ENCODE data around the gene PLA2G12A.
"Not testable (repeated sequence)": the region's sequence is repeated elsewhere in the genome, so short reads cannot be mapped to it uniquely, and the experiment has no call there.

The PLA2G12A gene

GRCh38 chr4:109678925-109679324 is 50.9 kb downstream of the PLA2G12A start:
- H3K9me3 Mint-ChIP-seq; H3K4me3 Mint-ChIP-seq; H3K4me1 Mint-ChIP-seq (ENCODE audit: low read depth); H3K27ac Mint-ChIP-seq; H3K27me3 Mint-ChIP-seq; intact Hi-C loops (cut with micrococcal nuclease): not testable (repeated sequence)
- peaks cover 48% of the 10 kb centered on the region for H3K36me3 Mint-ChIP-seq (ENCODE audit: low read depth)

GRCh38 chr4:109678472-109678871 is 51.4 kb downstream of the PLA2G12A start:
- H3K9me3 Mint-ChIP-seq; H3K4me1 Mint-ChIP-seq (ENCODE audit: low read depth); H3K27me3 Mint-ChIP-seq; H3K27ac Mint-ChIP-seq; intact Hi-C loops (cut with micrococcal nuclease); H3K4me3 Mint-ChIP-seq: not testable (repeated sequence)
- peaks cover 47% of the 10 kb centered on the region for H3K36me3 Mint-ChIP-seq (ENCODE audit: low read depth)

DNA sequence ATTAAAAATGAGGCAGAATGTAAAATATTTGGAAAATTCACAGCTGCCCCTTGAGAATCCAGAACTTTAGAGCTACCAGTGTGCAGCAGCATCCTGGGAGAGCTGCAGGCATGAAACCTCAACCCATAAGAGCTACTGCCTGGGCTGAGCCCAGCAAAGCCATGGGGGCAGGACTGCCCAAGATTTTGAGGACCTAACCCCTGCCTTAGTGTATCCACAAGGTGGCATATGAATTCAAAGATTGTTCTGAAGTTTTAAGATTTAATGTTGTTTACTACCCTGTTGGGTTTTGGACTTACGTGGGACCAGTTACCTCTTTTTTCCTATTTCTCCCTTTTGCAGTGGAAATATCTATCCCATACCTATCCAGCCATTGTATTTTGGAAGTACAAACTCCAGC is 53.0 kb downstream of the PLA2G12A start:
- Mint-ChIP-seq H3K36me3 (ENCODE audit: low read depth) (peaks cover 32% of the 10 kb centered on the region), H3K27ac (no peak overlapping the region), H3K9me3 (peaks cover 10% of the 10 kb centered on the region), H3K4me1 (ENCODE audit: low read depth) (no peaks in the 10 kb centered on the region), H3K4me3 (no peak overlapping the region), H3K27me3 (no peaks in the 10 kb centered on the region)
- intact Hi-C loops (cut with micrococcal nuclease), result no loop called here

DNA sequence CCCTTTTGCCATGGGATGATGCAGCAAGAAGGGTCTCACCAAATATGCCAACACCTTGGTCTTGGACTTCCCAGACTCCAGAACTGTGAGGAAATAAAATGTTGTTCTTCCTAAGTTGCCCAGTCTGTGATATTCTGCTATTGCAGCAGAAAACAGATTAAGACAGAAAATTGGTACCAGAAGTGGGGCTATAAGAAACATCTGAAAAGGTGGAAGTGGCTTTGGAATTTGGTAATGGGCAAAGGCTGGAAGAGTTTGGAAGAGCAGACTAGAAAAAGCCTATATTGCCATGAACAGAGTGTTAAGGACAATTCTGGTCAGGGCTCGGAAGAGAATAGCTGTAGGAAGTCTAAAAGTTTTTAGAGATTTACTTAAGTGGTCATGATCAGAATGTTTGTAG is 54.0 kb downstream of the PLA2G12A start:
- Mint-ChIP-seq H3K4me1 (ENCODE audit: low read depth) (no peaks in the 10 kb centered on the region), H3K4me3 (no peak overlapping the region), H3K27me3 (no peaks in the 10 kb centered on the region), H3K27ac (no peak overlapping the region), H3K9me3 (peaks cover 19% of the 10 kb centered on the region), H3K36me3 (ENCODE audit: low read depth) (peaks cover 33% of the 10 kb centered on the region)
- intact Hi-C loops (cut with micrococcal nuclease), result no loop called here

DNA sequence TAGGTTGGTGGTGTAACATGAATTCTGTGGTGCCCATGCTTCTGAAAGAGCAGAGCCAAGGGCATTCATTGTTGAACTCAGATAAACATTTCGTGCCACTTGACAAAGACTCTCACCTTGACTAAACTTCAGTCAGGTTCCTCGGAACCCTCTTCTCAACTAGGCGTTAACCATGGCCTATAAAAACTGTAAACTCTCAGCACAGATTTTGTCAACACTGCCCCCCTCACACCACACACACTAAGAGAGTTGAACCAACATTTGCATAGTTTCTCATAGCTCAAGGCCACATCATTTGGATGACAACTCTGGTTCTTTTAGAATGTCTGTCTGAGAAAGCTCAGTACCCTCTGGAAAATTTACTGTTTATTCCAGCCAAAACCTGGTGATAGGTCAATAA is 54.7 kb downstream of the PLA2G12A start:
- Mint-ChIP-seq H3K27ac (no peak overlapping the region), H3K27me3 (no peaks in the 10 kb centered on the region), H3K36me3 (ENCODE audit: low read depth) (peaks cover 39% of the 10 kb centered on the region), H3K4me3 (no peak overlapping the region), H3K9me3 (peaks cover 20% of the 10 kb centered on the region), H3K4me1 (ENCODE audit: low read depth) (no peaks in the 10 kb centered on the region)
- intact Hi-C loops (cut with micrococcal nuclease), result no loop called here

- Mint-ChIP-seq H3K4me1 (ENCODE audit: low read depth) (no peaks in the 10 kb centered on the region), H3K27ac (no peak overlapping the region), H3K27me3 (no peaks in the 10 kb centered on the region), H3K36me3 (ENCODE audit: low read depth) (peaks cover 31% of the 10 kb centered on the region), H3K9me3 (peaks cover 20% of the 10 kb centered on the region), H3K4me3 (no peak overlapping the region)
- intact Hi-C loops (cut with micrococcal nuclease), result no loop called here
These were observed 56.6 kb downstream of the PLA2G12A start for GRCh38 chr4:109673303-109673702.

DNA sequence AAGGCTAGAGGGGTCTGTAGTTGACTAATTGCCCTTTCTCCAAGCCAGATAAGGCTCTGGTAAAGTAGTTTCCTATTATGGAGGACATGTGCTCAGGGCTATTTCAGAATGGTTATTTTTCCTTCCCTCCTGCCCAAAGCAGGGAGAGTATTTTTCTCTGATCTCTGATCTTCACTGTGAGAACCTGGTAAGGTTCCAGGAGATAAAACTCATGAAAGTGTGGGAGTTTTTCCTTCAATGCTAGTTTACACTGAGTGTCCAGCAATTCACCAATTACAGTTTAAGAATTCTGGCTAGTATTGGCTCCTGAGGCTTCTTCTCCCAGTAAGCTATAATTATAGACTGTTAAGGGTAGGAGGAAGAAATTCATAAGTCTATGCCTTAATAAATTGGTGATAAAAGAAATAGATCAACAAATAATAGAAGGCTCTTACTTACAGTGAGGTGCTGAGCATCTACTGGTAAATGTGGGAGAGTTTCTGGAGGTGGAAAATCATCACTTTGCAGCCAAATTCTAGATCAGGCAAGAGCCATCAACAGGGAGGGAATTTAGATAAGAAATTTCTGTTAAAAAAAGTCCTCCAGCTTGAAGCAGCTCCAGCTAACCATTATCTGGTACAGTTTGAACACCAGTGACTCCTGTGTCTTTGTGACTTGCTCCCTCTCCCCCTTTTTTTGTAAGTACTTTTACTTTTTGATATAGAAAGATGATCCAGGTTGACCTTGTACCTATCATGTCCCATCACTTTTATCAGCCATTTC is 57.5 kb downstream of the PLA2G12A start:
- intact Hi-C loops (cut with micrococcal nuclease), result no loop called here
- Mint-ChIP-seq H3K4me1 (ENCODE audit: low read depth) (no peaks in the 10 kb centered on the region), H3K27me3 (no peaks in the 10 kb centered on the region), H3K36me3 (ENCODE audit: low read depth) (peaks cover 26% of the 10 kb centered on the region), H3K9me3 (peaks cover 15% of the 10 kb centered on the region), H3K4me3 (no peak overlapping the region), H3K27ac (no peak overlapping the region)

DNA sequence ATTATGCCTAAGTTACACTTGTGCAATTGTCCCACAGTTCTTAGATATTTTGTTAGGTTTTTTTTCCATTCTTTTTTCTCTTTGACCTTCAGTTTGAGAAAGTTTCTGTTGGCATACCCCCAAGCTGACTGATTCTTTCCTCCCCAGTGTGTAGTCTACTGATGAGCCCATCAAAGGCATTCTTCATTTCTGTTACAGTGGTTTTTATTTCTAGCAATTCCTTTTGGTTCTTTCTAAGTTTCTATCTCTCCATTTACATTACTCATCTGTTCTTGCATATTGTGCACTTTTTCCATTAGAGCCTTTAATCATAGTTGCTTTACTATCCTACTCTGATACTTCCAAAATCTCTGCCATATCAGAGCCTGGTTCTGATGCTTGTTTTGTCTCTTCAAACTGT is 58.5 kb downstream of the PLA2G12A start:
- no peaks in the 10 kb centered on the region for H3K4me1 Mint-ChIP-seq (ENCODE audit: low read depth)
- H3K36me3 Mint-ChIP-seq (ENCODE audit: low read depth), result peaks cover 21% of the 10 kb centered on the region
- no peak overlapping the region for H3K27ac Mint-ChIP-seq
- peaks cover 10% of the 10 kb centered on the region for H3K9me3 Mint-ChIP-seq
- no peak overlapping the region for H3K4me3 Mint-ChIP-seq
- intact Hi-C loops (cut with micrococcal nuclease), result no loop called here
- no peaks in the 10 kb centered on the region for H3K27me3 Mint-ChIP-seq

DNA sequence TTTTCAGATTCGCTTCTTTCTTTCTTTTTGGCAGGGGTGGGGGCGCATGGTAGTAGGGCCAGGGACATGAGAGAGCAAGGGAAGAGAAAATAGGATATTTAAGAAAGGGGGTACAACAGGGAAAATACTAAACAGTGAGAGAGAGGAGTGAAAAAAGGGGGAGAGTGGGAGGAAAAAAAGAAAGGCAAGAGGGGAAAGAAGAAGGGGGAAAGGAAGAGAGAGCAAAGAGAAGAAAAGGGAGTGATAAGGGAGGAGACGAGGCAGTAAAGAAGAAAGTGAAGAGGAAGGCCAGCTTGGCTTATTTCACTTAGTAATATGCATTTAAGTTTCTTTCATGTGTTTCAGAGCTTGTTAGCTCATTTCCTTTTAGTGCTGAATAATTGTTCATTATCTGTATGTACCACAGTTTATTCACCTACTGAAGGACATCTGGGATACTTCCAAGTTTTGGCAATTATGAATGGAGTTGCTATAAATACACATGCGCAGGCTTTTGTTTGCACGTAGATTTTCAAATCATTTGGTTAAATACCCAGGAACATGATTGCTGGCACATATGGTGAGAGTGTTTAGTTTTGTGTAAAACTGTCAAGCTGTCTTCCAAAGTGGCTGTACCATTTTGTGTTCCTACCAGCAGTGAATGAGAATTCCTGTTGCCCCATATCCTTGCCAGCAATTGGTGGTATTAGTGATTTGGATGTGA is 63.9 kb downstream of the PLA2G12A start:
- Mint-ChIP-seq H3K4me1 (ENCODE audit: low read depth) (no peaks in the 10 kb centered on the region), H3K27ac (no peak overlapping the region), H3K27me3 (no peaks in the 10 kb centered on the region), H3K4me3 (no peak overlapping the region), H3K9me3 (peaks cover 1% of the 10 kb centered on the region), H3K36me3 (ENCODE audit: low read depth) (peaks cover 20% of the 10 kb centered on the region)
- intact Hi-C loops (cut with micrococcal nuclease), result no loop called here

- Mint-ChIP-seq H3K27ac (no peak overlapping the region), H3K36me3 (ENCODE audit: low read depth) (peaks cover 7% of the 10 kb centered on the region), H3K4me3 (no peak overlapping the region), H3K4me1 (ENCODE audit: low read depth) (no peaks in the 10 kb centered on the region), H3K27me3 (no peaks in the 10 kb centered on the region), H3K9me3 (no peaks in the 10 kb centered on the region)
- intact Hi-C loops (cut with micrococcal nuclease), result no loop called here
These were observed 67.1 kb downstream of the PLA2G12A start for GRCh38 chr4:109662771-109663170.

DNA sequence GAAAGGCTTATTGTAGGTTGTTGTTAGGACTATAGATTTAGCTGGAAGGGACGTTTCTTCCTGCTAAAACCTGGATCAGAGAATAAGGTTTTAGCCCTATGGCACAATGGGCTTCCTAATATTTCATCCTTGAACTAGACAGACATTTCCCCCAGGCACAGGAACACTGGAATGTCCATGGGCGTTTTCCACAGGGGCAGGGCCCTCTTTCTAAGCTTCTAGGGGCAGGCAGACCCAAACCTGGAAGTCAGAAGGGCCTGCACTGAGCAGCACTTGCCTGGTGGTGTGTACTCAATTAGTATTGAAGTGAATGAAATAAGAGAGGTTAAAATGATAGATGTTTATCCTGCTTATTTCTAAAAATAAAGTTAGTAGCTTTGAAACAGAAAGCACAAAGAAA is 67.8 kb downstream of the PLA2G12A start:
- Mint-ChIP-seq H3K27ac (no peak overlapping the region), H3K4me1 (ENCODE audit: low read depth) (no peaks in the 10 kb centered on the region), H3K4me3 (no peak overlapping the region), H3K9me3 (no peaks in the 10 kb centered on the region), H3K36me3 (ENCODE audit: low read depth) (peaks cover 7% of the 10 kb centered on the region), H3K27me3 (no peaks in the 10 kb centered on the region)
- intact Hi-C loops (cut with micrococcal nuclease), result no loop called here
